GM10248 (cell line): ENCODE data around the gene SNX32.

Source experiments
- CTCF ChIA-PET: fragments of 300-600 bp; sonication (Branson Sonifier 250); formaldehyde crosslinking; extraction: SDS; loops from one replicate; lab custom pipeline; 2021; ENCODE audit warnings: antibody characterized with exemption; lab: Yijun Ruan, JAX
- POLR2A ChIA-PET: fragments of 350-650 bp; sonication (Branson Sonifier 250); formaldehyde crosslinking; extraction: SDS; loops from one replicate; lab custom pipeline; 2020; ENCODE audit warnings: antibody characterized with exemption; lab: Yijun Ruan, JAX
- DNase-seq: peaks from one replicate; pipeline ENCODE4 v3.0.0; 2012; ENCODE audit errors: extremely low spot score
- CTCF ChIP-seq: IDR thresholded peaks from 2 replicates; pipeline ENCODE4 v1.5.1; 2012; ENCODE audit warnings: mild to moderate bottlenecking, low read depth; ENCODE audit errors: extremely low read depth, missing control alignments, control extremely low read depth

SNX32 gene

GRCh38 chr11:65797711-65798110 is 36.1 kb upstream of the SNX32 start:
- POLR2A ChIA-PET, result no interaction called here
- CTCF ChIA-PET, result interaction anchor here (0.7 to 2.0 kb wide), 5 partner anchors 8 to 91 kb away, joined by 3 to 7 read pairs (median 3); no protein-coding TSS in a partner anchor

GRCh38 chr11:65798882-65799281 is 34.9 kb upstream of the SNX32 start:
- TF ChIP-seq CTCF, result no peak
- CTCF ChIA-PET, result interaction anchor here (1.0 to 2.8 kb wide), 7 partner anchors 16 to 223 kb away, joined by 3 to 22 read pairs (median 5); partner anchors contain the start of gene AP5B1
- POLR2A ChIA-PET, result no interaction called here

More at GRCh38 chr11:65797711-65798110, 36.1 kb upstream of the SNX32 start:
- DNase-seq, result no peak
- no peak for TF ChIP-seq CTCF

GRCh38 chr11:65801153-65801987 is 32.4 kb upstream of the SNX32 start:
- POLR2A ChIA-PET, result no interaction called here
- CTCF ChIA-PET, result interaction anchor here (1.0 to 3.8 kb wide), 8 partner anchors 9 to 90 kb away, joined by 3 to 27 read pairs (median 6); partner anchors contain the start of genes AP5B1 and KAT5
- TF ChIP-seq CTCF, result no peak
- DNase-seq, result no peak

More at GRCh38 chr11:65798882-65799281, 34.9 kb upstream of the SNX32 start:
- no peak for DNase-seq

- ChIA-PET POLR2A (interaction anchor here (0.6 to 0.8 kb wide), 3 partner anchors 23 to 190 kb away, joined by 3 read pairs; no protein-coding TSS in a partner anchor), CTCF (interaction anchor here (0.8 to 3.8 kb wide), 11 partner anchors 10 to 219 kb away, joined by 3 to 27 read pairs (median 3); partner anchors contain the start of genes AP5B1 and KAT5)
- no peak for TF ChIP-seq CTCF
- peak; percentile 84 for DNase-seq
Observed at GRCh38 chr11:65802841-65803240, 30.9 kb upstream of the SNX32 start.

GRCh38 chr11:65803797-65804492 is 29.8 kb upstream of the SNX32 start:
- POLR2A ChIA-PET, result no interaction called here
- CTCF ChIA-PET, result interaction anchor here (1.1 to 3.8 kb wide), 8 partner anchors 12 to 218 kb away, joined by 3 to 27 read pairs (median 4); partner anchors contain the start of genes AP5B1 and SNX32
- no peak for TF ChIP-seq CTCF
- DNase-seq, result no peak

- no peak for TF ChIP-seq CTCF
- DNase-seq, result no peak
- POLR2A ChIA-PET, result interaction anchor here (0.6 kb wide), 1 partner anchor 728 kb away, joined by 5 read pairs; no protein-coding TSS in a partner anchor
- CTCF ChIA-PET, result interaction anchor here (1.3 to 3.9 kb wide), 3 partner anchors 11 to 27 kb away, joined by 3 to 32 read pairs (median 10); no protein-coding TSS in a partner anchor
Observed at GRCh38 chr11:65806979-65807378, 26.8 kb upstream of the SNX32 start.
